B cell (primary cell): ENCODE results near the gene PDZRN3. TPM values are rescaled to one million over a fixed set of nuclear protein-coding genes. Genes with fewer than 3 reads are reported as not detected.

Experiments
- ATAC-seq: fragments of 200-7000 bp; cut with Tn5 transposase; one replicate; pipeline ENCODE4 v1.10.0; 2021; ENCODE audit warnings: low read depth, mild to moderate bottlenecking, moderate number of reproducible peaks, moderate library complexity
- CTCF ChIA-PET: fragments of 350-600 bp; sonication (Branson Sonifier 250); formaldehyde crosslinking; loops from one replicate; lab custom pipeline; 2021; ENCODE audit warnings: antibody characterized with exemption, inconsistent platforms; lab: Charles Lee
- POLR2A ChIA-PET: fragments of 350-600 bp; sonication (Branson Sonifier 250); formaldehyde crosslinking; loops from one replicate; lab custom pipeline; 2021; ENCODE audit warnings: antibody characterized with exemption; lab: Charles Lee
- DNase-seq: peaks from one replicate; pipeline ENCODE4 v3.0.0; 2013
- H2AFZ ChIP-seq: 2 replicates; pipeline ENCODE4 v1.6.1; 2012; ENCODE audit warnings: mild to moderate bottlenecking, low read depth, low read length; ENCODE audit not compliant: insufficient read depth, poor library complexity, severe bottlenecking
- H3K27ac ChIP-seq, 2 donors: 1 replicate in 1 of 2; 2 replicates in 1 of 2; pipeline ENCODE4 v1.5.1; 2012 to 2013; ENCODE audit warnings: low read length in 2 of 2, mild to moderate bottlenecking in 2 of 2, moderate library complexity in 1 of 2
- H3K27me3 ChIP-seq, 4 experiments: fragments of 200-600 bp in 1 of 4; sonication (generic) in 1 of 4; replicated peaks in 1 of 4; 1 replicate in 2 of 4; 2 replicates in 2 of 4; pipeline versions ENCODE4 v1.6.1 to v1.7.0; 2013 to 2016; ENCODE audit warnings: low read length in 3 of 4, mild to moderate bottlenecking in 2 of 4, mixed read lengths in 1 of 4, moderate library complexity in 1 of 4; ENCODE audit not compliant: insufficient read depth in 4 of 4, control insufficient read depth in 3 of 4; ENCODE audit errors: control extremely low read depth in 1 of 4
- H3K36me3 ChIP-seq, 2 experiments: replicated peaks in 1 of 2; 1 replicate in 1 of 2; 2 replicates in 1 of 2; pipeline versions ENCODE4 v1.6.1 to v1.7.1; 2013; ENCODE audit warnings: low read length in 1 of 2; ENCODE audit not compliant: insufficient read depth in 2 of 2, control insufficient read depth in 1 of 2; ENCODE audit errors: control extremely low read depth in 1 of 2, extremely low read depth in 1 of 2
- H3K4me1 ChIP-seq, 2 donors: fragments of 200-600 bp in 1 of 2; sonication (generic) in 1 of 2; 1 replicate in 1 of 2; 2 replicates in 1 of 2; pipeline versions ENCODE4 v1.5.1 to v1.6.1; 2013 to 2017; ENCODE audit warnings: low read length in 2 of 2; ENCODE audit not compliant: control insufficient read depth in 2 of 2, insufficient read depth in 2 of 2
- H3K4me2 ChIP-seq: replicated peaks from 2 replicates; pipeline ENCODE3; 2012; ENCODE audit warnings: mild to moderate bottlenecking, low read depth, low read length; ENCODE audit not compliant: poor library complexity, severe bottlenecking
- H3K4me3 ChIP-seq, 5 experiments: fragments of 200-600 bp in 1 of 5; sonication (generic) in 1 of 5; 1 replicate in 3 of 5; 2 replicates in 2 of 5; pipeline versions ENCODE4 v1.5.1 to v1.7.0; 2011 to 2016; ENCODE audit warnings: low read length in 4 of 5, mild to moderate bottlenecking in 4 of 5, low read depth in 2 of 5, control low read depth in 1 of 5, moderate library complexity in 1 of 5; ENCODE audit not compliant: insufficient read depth in 1 of 5; ENCODE audit errors: control extremely low read depth in 1 of 5, extremely low read depth in 1 of 5
- H3K79me2 ChIP-seq: fragments of 200-600 bp; sonication (generic); one replicate; pipeline ENCODE4 v1.6.0; 2016; ENCODE audit warnings: low read length; ENCODE audit not compliant: control insufficient read depth, insufficient read depth
- H3K9ac ChIP-seq: fragments of 200-600 bp; sonication (generic); 2 replicates; pipeline ENCODE4 v1.6.1; 2017; ENCODE audit warnings: mild to moderate bottlenecking, low read length, moderate library complexity
- H3K9me3 ChIP-seq, 3 donors: one replicate each; pipeline versions ENCODE4 v1.6.1 to v1.7.1; 2013; ENCODE audit warnings: low read length in 2 of 3; ENCODE audit not compliant: control insufficient read depth in 2 of 3, insufficient read depth in 1 of 3; ENCODE audit errors: control extremely low read depth in 1 of 3
- H4K20me1 ChIP-seq: 2 replicates; pipeline ENCODE4 v1.6.0; 2012; ENCODE audit warnings: mild to moderate bottlenecking, low read length; ENCODE audit not compliant: insufficient read depth, control insufficient read depth, poor library complexity, severe bottlenecking
- H3K27ac Mint-ChIP-seq: one replicate; pipeline ENCODE4 v1.8.0; 2021; ENCODE audit warnings: mixed read lengths
- H3K27me3 Mint-ChIP-seq: one replicate; pipeline ENCODE4 v1.8.0; 2021; ENCODE audit warnings: mixed read lengths
- H3K4me1 Mint-ChIP-seq: one replicate; pipeline ENCODE4 v1.8.0; 2021; ENCODE audit warnings: mixed read lengths
- H3K4me3 Mint-ChIP-seq: one replicate; pipeline ENCODE4 v1.8.0; 2021; ENCODE audit warnings: mixed read lengths
- H3K9me3 Mint-ChIP-seq: one replicate; pipeline ENCODE4 v1.8.0; 2022; ENCODE audit warnings: mixed read lengths; ENCODE audit not compliant: insufficient read depth
- CTCF ChIP-seq: fragments of 200-600 bp; IDR thresholded peaks from one replicate; pipeline ENCODE4 v1.8.0; 2022; ENCODE audit warnings: antibody characterized with exemption, mild to moderate bottlenecking
- EZH2 ChIP-seq: IDR thresholded peaks from 2 replicates; pipeline ENCODE4 v1.6.1; 2012; ENCODE audit warnings: borderline replicate concordance, low read depth, mild to moderate bottlenecking, moderate library complexity, low read length; ENCODE audit not compliant: insufficient read depth, poor library complexity, severe bottlenecking
- WGBS: methylation state at CpG from one replicate; pipeline ENCODE4 v1.1.5; 2013; ENCODE audit warnings: missing lambda C conversion rate; ENCODE audit not compliant: insufficient coverage; 5-methylcytosine and 5-hydroxymethylcytosine counted together
- intact Hi-C: fragments of 100-400 bp; cut with micrococcal nuclease; formaldehyde crosslinking; loops from one replicate; pipeline ENCODE4 v1.10.0; 2022
- polyA plus RNA-seq: library from polyadenylated mRNA; depleted of rRNA; stranded (reverse); fragments of >200 nt; gene quantifications from 2 replicates; pipeline ENCODE4 v1.2.3, GENCODE V29; 2012
- total RNA-seq, 2 donors: library from RNA; stranded (reverse); fragments of 120-200 nt in 1 of 2; gene quantifications; 1 replicate in 1 of 2; 2 replicates in 1 of 2; pipeline versions ENCODE4 v1.2.3 to v1.2.4, GENCODE V29; 2013 to 2022

Gene PDZRN3
- total and polyA plus RNA-seq, 2 donors (not counting 1 experiment from before 2014, with no cell fraction given): not detected

GRCh38 chr3:73379465-73379864, 245.3 kb downstream of the PDZRN3 start:
- no peaks in the 10 kb centered on the region for H3K27me3 ChIP-seq
- intact Hi-C loops: no loop called here
- H3K4me2 ChIP-seq: no peak overlapping the region
- Mint-ChIP-seq H3K4me3 (no peak overlapping the region), H3K9me3 (no peaks in the 10 kb centered on the region), H3K27ac (no peak overlapping the region), H3K27me3 (no peaks in the 10 kb centered on the region), H3K4me1 (no peaks in the 10 kb centered on the region)
- no peak overlapping the region for H3K4me3 ChIP-seq
- no peak for DNase-seq
- no peaks in the 10 kb centered on the region for H4K20me1 ChIP-seq
- H3K4me1 ChIP-seq: no peaks in the 10 kb centered on the region
- no peaks in the 10 kb centered on the region for H3K36me3 ChIP-seq
- no CpG with 5 or more reads among the region's 2 CpGs for WGBS
- CTCF ChIA-PET: no interaction called here
- no peak overlapping the region for H3K27ac ChIP-seq
- no peak overlapping the region for H2AFZ ChIP-seq
- ATAC-seq: no peak
- no peak overlapping the region for H3K9ac ChIP-seq
- POLR2A ChIA-PET: no interaction called here
- no peak for TF ChIP-seq EZH2
- no peak for TF ChIP-seq CTCF
- H3K9me3 ChIP-seq: peaks cover 0 to 14% (median 1%) of the 10 kb centered on the region in 3 donors
- H3K79me2 ChIP-seq: no peaks in the 10 kb centered on the region

GRCh38 chr3:73378207-73378606, 246.5 kb downstream of the PDZRN3 start:
- Histone ChIP-seq H2AFZ (no peak overlapping the region), H3K9ac (no peak overlapping the region), H3K4me1 (no peaks in the 10 kb centered on the region), H4K20me1 (no peaks in the 10 kb centered on the region), H3K27me3 (no peaks in the 10 kb centered on the region), H3K4me3 (no peak overlapping the region), H3K79me2 (no peaks in the 10 kb centered on the region), H3K4me2 (no peak overlapping the region), H3K36me3 (no peaks in the 10 kb centered on the region), H3K9me3 (peaks cover 0 to 10% (median 1%) of the 10 kb centered on the region in 3 donors), H3K27ac (no peak overlapping the region)
- ATAC-seq (no peak), DNase-seq (no peak)
- Mint-ChIP-seq H3K4me3 (no peak overlapping the region), H3K27ac (no peak overlapping the region), H3K4me1 (no peaks in the 10 kb centered on the region), H3K27me3 (no peaks in the 10 kb centered on the region), H3K9me3 (no peaks in the 10 kb centered on the region)
- ChIA-PET CTCF (no interaction called here), POLR2A (no interaction called here)
- intact Hi-C loops: no loop called here
- TF ChIP-seq EZH2 (no peak), CTCF (no peak)
- no CpG with 5 or more reads among the region's 2 CpGs for WGBS
